ENCODE data around the gene PSMF1. TPM values are rescaled to one million over a fixed set of nuclear protein-coding genes. Genes with fewer than 3 reads are reported as not detected.

The PSMF1 gene
- total and polyA plus RNA-seq, 2 of the 4 experiments (the other 2 are of a cell fraction): 93.6 to 109 TPM

DNA sequence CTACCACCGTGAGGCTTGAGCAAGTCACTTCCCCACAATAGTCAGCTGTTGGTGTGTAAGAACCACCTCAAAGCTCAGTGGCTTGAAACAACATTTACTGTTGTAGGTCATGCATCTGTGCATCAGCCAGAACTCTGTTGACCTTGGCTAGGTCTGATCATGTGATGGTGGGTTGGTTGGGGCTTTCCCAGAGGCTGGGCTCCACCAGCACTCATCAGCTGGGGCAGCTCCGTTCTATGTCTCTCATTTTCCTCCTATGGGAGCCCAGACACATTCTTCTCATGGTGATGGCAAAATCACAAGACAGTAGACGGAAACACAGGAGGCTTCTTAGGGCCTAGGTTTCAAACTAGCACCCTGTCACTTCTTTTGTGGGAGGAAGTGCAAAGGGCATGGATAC is 42.8 kb upstream of the PSMF1 start:
- no peak overlapping the region for H2AK9ac ChIP-seq (replicated peaks; ENCODE audit: low read depth, low read length, poor library complexity)
- no peak for DNase-seq
- no peaks in the 10 kb centered on the region for H3K9me1 ChIP-seq (ENCODE audit: insufficient read depth, low read length)
- H4K8ac ChIP-seq (ENCODE audit: low read depth in 2 of 2, low read length in 2 of 2): no peak overlapping the region
- H3K4me1 ChIP-seq (ENCODE audit: control insufficient read depth, insufficient read depth, low read length): no peaks in the 10 kb centered on the region
- no peak for ATAC-seq (ENCODE audit: low read depth)
- H4K91ac ChIP-seq (ENCODE audit: insufficient read depth, low read depth, low read length): no peak overlapping the region
- H3K23ac ChIP-seq (ENCODE audit: low read depth, low read length): no peak overlapping the region
- H3K9ac ChIP-seq (ENCODE audit: low read depth, low read length): no peak overlapping the region
- H3K4me2 ChIP-seq (ENCODE audit: low read depth, low read length): no peak overlapping the region
- H3K18ac ChIP-seq (ENCODE audit: low read depth, low read length): no peak overlapping the region
- H2BK5ac ChIP-seq (ENCODE audit: low read depth, low read length, poor library complexity, severe bottlenecking): no peak overlapping the region
- H2AK5ac ChIP-seq (ENCODE audit: low read depth, low read length): no peak overlapping the region
- H4K5ac ChIP-seq (ENCODE audit: low read depth, low read length): no peak overlapping the region
- intact Hi-C loops (cut with micrococcal nuclease) (no loop called here), dilution Hi-C loops (cut with HindIII; ENCODE audit: low sequenced_read_pairs, unreplicated experiment) (no loop called here), in situ Hi-C loops (cut with MboI; ENCODE audit: low sequenced_read_pairs) (no loop called here)
- ChIA-PET CTCF (no interaction called here), POLR2A (ENCODE audit: unreplicated experiment) (no interaction called here)
- no peak for TF ChIP-seq RFX5 (IDR thresholded peaks at IDR 0.05; ENCODE audit: low read depth, low read length)
- TF ChIP-seq SMC3 (IDR thresholded peaks at IDR 0.05; ENCODE audit: low read depth, low read length): no peak
- no peak for TF ChIP-seq CEBPB (IDR thresholded peaks at IDR 0.05; ENCODE audit: low read depth, low read length)
- TF ChIP-seq NFE2L2 (IDR thresholded peaks at IDR 0.05; ENCODE audit: low read depth, low read length): no peak
- H3K14ac ChIP-seq (replicated peaks; ENCODE audit: low read depth, low read length): no peak overlapping the region
- H3K36me3 ChIP-seq (ENCODE audit: control insufficient read depth, insufficient read depth, low read length): no peaks in the 10 kb centered on the region
- H2BK120ac ChIP-seq (ENCODE audit: low read depth, low read length): no peak overlapping the region
- H3K4ac ChIP-seq (ENCODE audit: low read depth, low read length): no peak overlapping the region
- H3K79me1 ChIP-seq (ENCODE audit: low read depth in 1 of 2, low read length in 2 of 2): no peaks in the 10 kb centered on the region
- no peaks in the 10 kb centered on the region for H4K20me1 ChIP-seq (ENCODE audit: insufficient read depth, low read length)
- BruUV-seq (replicated peaks): no TSS peak
- no peak overlapping the region for H3K56ac ChIP-seq (ENCODE audit: extremely low read depth, insufficient read depth, low read length)
- H3K27ac ChIP-seq (ENCODE audit: insufficient read depth, low read length): no peak overlapping the region
- WGBS, 2 experiments (ENCODE audit: extremely low coverage in 2 of 2, insufficient read length in 1 of 2): no CpG with 5 or more reads among the region's 3 CpGs
- H3K27me3 ChIP-seq (ENCODE audit: control insufficient read depth, insufficient read depth, low read length): no peaks in the 10 kb centered on the region
- no peak overlapping the region for H2BK15ac ChIP-seq (ENCODE audit: low read depth, low read length)
- no peak overlapping the region for H2BK20ac ChIP-seq (ENCODE audit: low read depth, low read length)
- H3K4me3 ChIP-seq (ENCODE audit: insufficient read depth, low read depth, low read length): no peak overlapping the region
- no peaks in the 10 kb centered on the region for H3K9me3 ChIP-seq (ENCODE audit: control insufficient read depth, insufficient read depth, low read length)
- no peak overlapping the region for H2AFZ ChIP-seq (replicated peaks; ENCODE audit: low read length, poor library complexity)

Data from IMR-90 (cell line).